Chondrocyte (in vitro differentiated cells): ENCODE data around the gene CAMKMT. TPM values are rescaled to one million over a fixed set of nuclear protein-coding genes. Genes with fewer than 3 reads are reported as not detected.

Experiments used
- DNase-seq: peaks from one replicate; pipeline ENCODE4 v3.0.0; 2021; ENCODE audit warnings: mixed read lengths, low spot score
- H3K27ac Mint-ChIP-seq: one replicate; pipeline ENCODE4 v1.8.0; 2021; ENCODE audit warnings: mild to moderate bottlenecking, moderate library complexity, mixed read lengths; ENCODE audit not compliant: unreplicated experiment
- H3K27me3 Mint-ChIP-seq: 2 replicates; pipeline ENCODE4 v1.8.0; 2021; ENCODE audit warnings: low read depth, mixed read lengths
- H3K36me3 Mint-ChIP-seq: 2 replicates; pipeline ENCODE4 v1.8.0; 2021; ENCODE audit warnings: low read depth, mixed read lengths
- H3K4me1 Mint-ChIP-seq: 2 replicates; pipeline ENCODE4 v1.8.0; 2021; ENCODE audit warnings: low read depth, mild to moderate bottlenecking, mixed read lengths
- H3K4me3 Mint-ChIP-seq: one replicate; pipeline ENCODE4 v1.8.0; 2021; ENCODE audit warnings: mild to moderate bottlenecking, moderate library complexity, mixed read lengths; ENCODE audit not compliant: unreplicated experiment
- H3K9me3 Mint-ChIP-seq: 2 replicates; pipeline ENCODE4 v1.8.0; 2021; ENCODE audit warnings: low read depth, mixed read lengths
- total RNA-seq: library from RNA; stranded (reverse); gene quantifications from 3 replicates; pipeline ENCODE4 v1.2.1, GENCODE V29; 2021
- TF ChIP-seq, protein P1 (sequence below): fragments of 200-600 bp; sonication (generic); IDR thresholded peaks from 2 replicates; pipeline ENCODE4 v1.5.0; 2021; ENCODE audit warnings: antibody characterized with exemption, mild to moderate bottlenecking, moderate library complexity

The CAMKMT gene
- total RNA-seq, 1 donor from 2014 or later, result 6.5 TPM

GRCh38 chr2:44420725-44421124, 59.0 kb downstream of the CAMKMT start:
- peaks cover 1% of the 10 kb centered on the region for H3K36me3 Mint-ChIP-seq
- H3K4me1 Mint-ChIP-seq, result peaks cover 2% of the 10 kb centered on the region
- H3K9me3 Mint-ChIP-seq, result peaks cover 8% of the 10 kb centered on the region
- H3K4me3 Mint-ChIP-seq, result no peak overlapping the region
- H3K27ac Mint-ChIP-seq, result no peak overlapping the region
- H3K27me3 Mint-ChIP-seq, result no peaks in the 10 kb centered on the region
- no peak for DNase-seq
- TF ChIP-seq, protein P1, sequence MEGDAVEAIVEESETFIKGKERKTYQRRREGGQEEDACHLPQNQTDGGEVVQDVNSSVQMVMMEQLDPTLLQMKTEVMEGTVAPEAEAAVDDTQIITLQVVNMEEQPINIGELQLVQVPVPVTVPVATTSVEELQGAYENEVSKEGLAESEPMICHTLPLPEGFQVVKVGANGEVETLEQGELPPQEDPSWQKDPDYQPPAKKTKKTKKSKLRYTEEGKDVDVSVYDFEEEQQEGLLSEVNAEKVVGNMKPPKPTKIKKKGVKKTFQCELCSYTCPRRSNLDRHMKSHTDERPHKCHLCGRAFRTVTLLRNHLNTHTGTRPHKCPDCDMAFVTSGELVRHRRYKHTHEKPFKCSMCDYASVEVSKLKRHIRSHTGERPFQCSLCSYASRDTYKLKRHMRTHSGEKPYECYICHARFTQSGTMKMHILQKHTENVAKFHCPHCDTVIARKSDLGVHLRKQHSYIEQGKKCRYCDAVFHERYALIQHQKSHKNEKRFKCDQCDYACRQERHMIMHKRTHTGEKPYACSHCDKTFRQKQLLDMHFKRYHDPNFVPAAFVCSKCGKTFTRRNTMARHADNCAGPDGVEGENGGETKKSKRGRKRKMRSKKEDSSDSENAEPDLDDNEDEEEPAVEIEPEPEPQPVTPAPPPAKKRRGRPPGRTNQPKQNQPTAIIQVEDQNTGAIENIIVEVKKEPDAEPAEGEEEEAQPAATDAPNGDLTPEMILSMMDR, result no peak

- H3K36me3 Mint-ChIP-seq, result peaks cover 3% of the 10 kb centered on the region
- TF ChIP-seq, protein P1, result no peak
- H3K27ac Mint-ChIP-seq, result no peak overlapping the region
- H3K4me3 Mint-ChIP-seq, result no peak overlapping the region
- no peak for DNase-seq
- peaks cover 12% of the 10 kb centered on the region for H3K9me3 Mint-ChIP-seq
- H3K4me1 Mint-ChIP-seq, result no peaks in the 10 kb centered on the region
- H3K27me3 Mint-ChIP-seq, result no peaks in the 10 kb centered on the region
These were observed 62.5 kb downstream of the CAMKMT start for GRCh38 chr2:44424211-44424610.

GRCh38 chr2:44429034-44429433, 67.3 kb downstream of the CAMKMT start:
- H3K4me3 Mint-ChIP-seq, result no peak overlapping the region

GRCh38 chr2:44430342-44430741, 68.6 kb downstream of the CAMKMT start:
- Mint-ChIP-seq H3K27me3 (no peaks in the 10 kb centered on the region), H3K9me3 (peaks cover 8% of the 10 kb centered on the region), H3K4me3 (no peak overlapping the region), H3K4me1 (peaks cover 6% of the 10 kb centered on the region), H3K36me3 (peaks cover 3% of the 10 kb centered on the region), H3K27ac (no peak overlapping the region)
- TF ChIP-seq, protein P1, result no peak
- DNase-seq, result no peak

More at GRCh38 chr2:44429034-44429433, 67.3 kb downstream of the CAMKMT start:
- no peak for DNase-seq
- Mint-ChIP-seq H3K27ac (no peak overlapping the region), H3K36me3 (peaks cover 3% of the 10 kb centered on the region), H3K4me1 (peaks cover 6% of the 10 kb centered on the region), H3K27me3 (no peaks in the 10 kb centered on the region), H3K9me3 (peaks cover 8% of the 10 kb centered on the region)
- TF ChIP-seq, protein P1, result no peak

- Mint-ChIP-seq H3K27me3 (no peaks in the 10 kb centered on the region), H3K9me3 (no peaks in the 10 kb centered on the region), H3K4me1 (peaks cover 6% of the 10 kb centered on the region), H3K36me3 (no peaks in the 10 kb centered on the region), H3K4me3 (no peak overlapping the region), H3K27ac (no peak overlapping the region)
- TF ChIP-seq, protein P1, result no peak
- DNase-seq, result no peak
These were observed 72.1 kb downstream of the CAMKMT start for GRCh38 chr2:44433895-44434294.
